Measurements from ENCODE around the gene FZR1.

GRCh38 chr19:3575949-3576673, 70.0 kb downstream of the FZR1 start:
- no peak for TF ChIP-seq CTCF (IDR thresholded peaks at IDR 0.05)
- TF ChIP-seq POLR2A (IDR thresholded peaks at IDR 0.05): no peak

All from testis (tissue), 2 donors.